RCC 7860 (cell line): ENCODE data around the gene RAD51.

ENCODE experiments used
- DNase-seq: peaks from one replicate; pipeline ENCODE4 v3.0.0-alpha.2; 2015; ENCODE audit warnings: low spot score
- FAIRE-seq: peaks from 2 replicates; lab custom pipeline; 2012; peaks lifted over from hg19 to GRCh38; lab: Jason Lieb, UNC

Gene RAD51

DNA sequence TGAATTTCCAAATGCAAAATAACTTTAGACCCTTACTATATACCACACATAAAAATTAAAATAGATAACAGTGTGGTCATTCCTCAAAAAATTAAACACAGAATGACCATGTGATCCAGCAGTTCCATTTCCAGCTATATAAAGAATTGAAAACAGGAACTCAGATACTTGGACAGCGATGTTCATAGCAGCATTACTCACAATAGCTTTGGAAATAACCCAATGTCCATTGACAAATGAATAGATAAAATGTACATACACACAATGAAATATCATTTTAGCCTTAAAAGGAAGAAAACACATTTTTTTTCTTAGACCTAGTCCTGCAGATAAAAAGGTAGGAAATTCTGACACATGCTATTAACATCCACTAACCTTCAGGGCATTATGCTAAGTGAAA, 26.7 kb downstream of the RAD51 start:
- DNase-seq (no peak), FAIRE-seq (no peak)

DNA sequence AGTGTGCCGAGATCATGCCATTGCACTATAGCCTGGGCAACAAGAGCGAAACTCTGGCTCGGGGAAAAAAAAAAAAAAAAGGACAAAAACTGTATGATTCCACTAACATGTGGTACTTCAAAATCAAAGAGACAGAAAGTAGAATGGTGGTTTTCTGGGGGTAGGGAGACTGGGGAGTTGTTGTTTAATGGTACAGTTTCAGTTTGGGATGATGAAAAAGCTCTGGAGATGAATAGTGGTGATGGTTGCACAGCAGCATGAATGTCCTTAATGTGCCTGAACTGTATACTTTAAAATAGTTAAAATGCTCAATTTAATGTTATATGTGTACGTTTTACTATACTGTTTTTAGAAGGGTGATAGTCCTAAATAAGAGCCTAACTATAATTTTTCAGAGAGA, 27.4 kb downstream of the RAD51 start:
- no peak for FAIRE-seq
- DNase-seq = no peak

DNA sequence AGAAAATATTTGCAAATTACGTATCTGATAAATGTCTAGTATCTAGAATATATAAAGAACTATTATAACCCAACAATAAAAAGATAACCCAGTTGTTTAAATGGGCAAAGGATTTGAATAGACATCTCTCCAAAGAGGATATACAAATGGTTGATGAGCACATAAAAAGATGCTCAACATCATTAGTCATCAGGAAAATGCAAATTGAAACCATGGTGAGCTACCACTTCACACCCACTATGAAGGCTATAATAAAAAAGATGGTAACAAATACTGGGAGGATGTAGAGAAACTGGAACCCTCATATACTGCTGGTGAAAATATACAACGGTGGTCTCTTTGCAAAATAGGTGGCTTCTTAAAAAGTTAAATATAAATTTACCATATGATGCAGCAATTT, 28.0 kb downstream of the RAD51 start:
- no peak for DNase-seq
- no peak for FAIRE-seq

DNA sequence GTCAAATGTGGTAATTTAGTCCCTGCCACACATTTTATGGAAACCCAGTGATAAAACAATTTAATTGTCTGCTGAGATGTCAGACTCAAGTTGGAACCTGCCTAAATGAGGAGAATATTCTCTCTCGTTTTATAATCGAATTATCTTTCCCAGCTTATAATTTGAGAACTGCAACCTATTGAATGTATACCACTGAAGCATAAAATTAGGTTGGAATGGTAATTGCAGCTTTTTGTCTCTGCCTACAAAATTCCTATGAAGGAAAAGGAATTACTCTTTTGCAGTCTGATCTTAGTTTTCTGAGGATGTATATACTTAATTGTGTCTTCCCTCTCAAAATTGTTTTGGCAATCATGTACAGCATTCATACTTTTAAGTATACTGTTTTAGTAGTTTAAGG, 28.9 kb downstream of the RAD51 start:
- no peak for DNase-seq
- no peak for FAIRE-seq

DNA sequence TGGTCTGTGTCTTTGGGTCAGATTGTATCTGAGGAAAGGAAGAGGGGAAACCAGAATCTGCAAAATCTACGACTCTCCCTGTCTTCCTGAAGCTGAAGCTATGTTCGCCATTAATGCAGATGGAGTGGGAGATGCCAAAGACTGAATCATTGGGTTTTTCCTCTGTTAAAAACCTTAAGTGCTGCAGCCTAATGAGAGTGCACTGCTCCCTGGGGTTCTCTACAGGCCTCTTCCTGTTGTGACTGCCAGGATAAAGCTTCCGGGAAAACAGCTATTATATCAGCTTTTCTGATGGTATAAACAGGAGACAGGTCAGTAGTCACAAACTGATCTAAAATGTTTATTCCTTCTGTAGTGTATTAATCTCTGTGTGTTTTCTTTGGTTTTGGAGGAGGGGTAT, 36.1 kb downstream of the RAD51 start:
- FAIRE-seq = no peak
- DNase-seq = no peak

DNA sequence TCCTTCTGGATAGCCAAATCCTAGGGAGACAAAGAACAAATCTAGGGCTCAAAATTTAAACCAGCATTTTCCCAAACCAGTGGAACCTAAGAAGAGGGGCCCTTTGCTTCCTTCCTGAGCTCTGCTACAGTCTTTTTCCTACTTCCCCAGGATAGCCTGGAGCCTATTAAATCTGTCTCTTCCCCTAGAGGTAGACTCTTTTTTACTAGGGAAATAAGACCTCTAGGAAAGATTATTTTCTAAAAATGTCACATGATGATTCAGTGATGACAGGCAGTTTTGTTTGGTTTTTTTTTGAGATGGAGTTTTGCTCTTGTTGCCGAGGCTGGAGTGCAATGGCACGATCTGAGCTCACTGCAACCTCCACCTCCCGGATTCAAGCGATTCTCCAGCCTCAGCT, 41.6 kb downstream of the RAD51 start:
- FAIRE-seq = no peak
- no peak for DNase-seq

DNA sequence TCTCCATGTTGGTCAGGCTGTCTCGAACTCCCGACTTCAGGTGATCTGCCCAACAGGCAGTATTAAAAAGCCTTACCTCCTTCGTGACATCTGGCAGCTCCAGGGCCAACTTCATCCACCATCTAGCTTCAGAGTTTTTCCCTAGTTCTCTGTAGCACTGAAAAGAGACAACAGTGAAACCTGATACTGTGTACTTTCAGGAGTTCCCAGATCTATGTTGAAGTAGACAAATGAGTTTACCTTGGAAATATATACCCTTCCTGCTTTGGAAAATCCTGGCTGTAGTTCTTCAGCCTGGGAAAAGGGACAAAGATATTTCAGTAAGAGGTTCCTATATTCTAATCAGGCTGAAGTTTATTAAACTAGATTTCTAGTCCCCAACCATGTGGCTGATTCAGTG, 42.1 kb downstream of the RAD51 start:
- FAIRE-seq (no peak), DNase-seq (no peak)

DNA sequence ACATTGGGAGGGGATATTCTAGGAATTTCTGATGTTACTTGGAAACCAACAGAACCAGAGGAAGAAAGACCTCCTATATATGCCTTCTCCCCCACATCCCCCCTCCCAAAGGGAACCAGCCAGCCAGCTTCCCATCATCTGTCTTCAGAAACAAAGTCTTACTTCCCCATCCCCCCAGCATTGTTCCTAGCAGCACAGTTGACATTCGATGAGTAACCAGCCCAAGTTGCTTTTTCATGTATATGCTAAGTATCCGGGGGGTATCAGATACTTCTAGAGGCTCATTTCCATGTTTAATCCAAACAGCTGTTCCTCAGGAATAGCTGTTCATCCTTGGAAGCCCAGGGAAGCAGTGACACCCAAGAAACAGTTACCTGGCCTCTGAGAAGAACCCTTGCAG, 44.1 kb downstream of the RAD51 start:
- DNase-seq (no peak), FAIRE-seq (no peak)

DNA sequence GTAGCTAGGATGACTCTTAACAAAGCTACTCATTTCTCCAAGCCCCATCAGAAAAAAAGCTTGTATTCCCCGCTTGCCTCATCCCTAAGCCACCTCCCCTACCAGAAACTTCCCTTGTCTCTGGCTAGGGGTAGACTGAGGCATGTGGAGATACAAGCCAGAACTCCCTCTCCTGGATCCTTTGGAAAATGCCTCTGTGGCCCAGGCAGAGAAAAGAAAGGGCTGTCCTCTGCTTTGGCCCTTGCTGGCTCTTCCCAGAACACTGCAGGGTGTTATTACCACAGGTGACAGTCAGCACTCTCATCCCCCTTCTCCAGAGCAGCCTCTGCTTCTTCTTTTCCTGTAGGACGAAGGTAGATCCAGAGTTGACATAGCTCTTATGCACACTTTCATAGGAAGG, 44.9 kb downstream of the RAD51 start:
- no peak for DNase-seq
- FAIRE-seq = no peak

DNA sequence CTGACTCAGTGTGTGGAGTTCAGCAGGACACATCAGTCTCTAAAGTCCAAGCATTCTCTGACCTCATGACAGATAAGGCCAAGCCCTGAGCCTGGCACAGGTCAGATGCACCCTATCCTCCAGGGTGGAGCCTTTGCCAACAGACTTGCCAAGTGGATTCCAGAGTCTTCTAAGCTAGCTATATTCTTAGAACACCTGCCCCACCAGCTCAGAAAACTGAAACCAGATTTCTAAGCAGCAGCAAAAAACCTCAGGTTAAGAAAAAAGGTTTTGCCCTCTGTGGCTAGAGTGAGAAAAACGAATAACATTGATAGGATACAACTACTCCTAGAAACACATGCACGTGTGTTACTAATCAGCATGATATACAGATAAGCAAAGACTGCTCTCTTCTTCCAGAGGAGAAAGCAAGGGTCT, 48.5 kb downstream of the RAD51 start:
- DNase-seq (no peak), FAIRE-seq (no peak)

DNA sequence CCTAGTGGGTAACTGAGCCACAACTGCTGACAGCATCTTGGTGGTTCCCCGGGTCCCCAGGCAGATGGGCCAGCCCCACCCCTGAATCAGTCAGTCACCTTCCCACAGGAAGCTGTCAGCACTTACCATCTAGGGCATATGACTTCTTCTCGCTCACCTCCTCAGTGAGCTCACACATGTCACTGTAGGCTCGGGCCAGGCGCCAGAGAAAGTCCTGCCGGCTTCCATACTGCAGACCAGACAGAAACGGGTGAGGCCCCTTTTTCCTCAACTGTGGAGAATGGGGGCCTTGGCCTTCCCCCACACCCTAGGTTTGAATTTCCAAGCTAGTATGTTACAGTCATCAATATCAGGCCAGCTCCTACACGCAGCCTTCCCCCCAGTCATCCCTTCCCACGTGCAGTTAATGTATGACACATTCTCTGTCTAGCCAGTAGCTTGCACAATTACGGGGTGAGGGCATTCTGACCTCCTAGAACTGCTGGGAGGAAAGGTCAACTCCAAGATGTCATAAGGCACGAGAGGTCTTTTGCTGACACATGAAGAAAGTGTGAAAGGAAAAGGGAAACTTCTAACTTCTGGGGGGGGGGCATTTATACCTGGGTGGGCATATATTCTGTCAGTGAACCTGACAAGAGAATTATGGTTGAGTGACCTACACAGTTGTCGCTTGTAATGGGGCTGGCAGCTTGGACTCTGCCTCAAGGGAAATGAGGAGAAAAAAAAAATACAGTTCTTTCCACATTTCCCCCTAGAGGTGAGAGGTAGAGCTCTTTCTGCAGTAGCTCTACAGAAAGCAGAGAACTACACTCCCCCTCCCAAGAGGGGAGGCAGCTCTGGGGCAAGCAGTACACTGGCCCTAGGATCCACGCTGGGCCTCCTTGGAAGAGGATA, 49.2 kb downstream of the RAD51 start:
- peak; percentile 74 for DNase-seq
- FAIRE-seq = no peak

DNA sequence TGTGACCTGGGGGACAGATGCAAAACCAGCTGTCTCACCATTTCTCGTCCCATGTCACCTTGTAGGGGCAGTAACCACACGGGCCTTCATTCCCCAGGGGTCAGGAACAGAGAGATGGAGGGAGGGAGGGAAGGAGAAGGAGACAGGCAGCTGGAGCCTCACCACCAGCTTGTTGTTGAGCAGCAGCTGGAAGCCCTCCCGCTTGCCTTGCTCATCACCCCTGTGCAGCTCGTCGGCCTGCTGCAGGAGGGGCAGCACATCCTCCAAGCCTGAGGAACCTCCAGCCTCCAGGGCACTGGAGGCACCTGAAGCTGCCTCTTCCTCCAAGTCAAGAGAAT, 49.8 kb downstream of the RAD51 start:
- DNase-seq (no peak), FAIRE-seq (no peak)

DNA sequence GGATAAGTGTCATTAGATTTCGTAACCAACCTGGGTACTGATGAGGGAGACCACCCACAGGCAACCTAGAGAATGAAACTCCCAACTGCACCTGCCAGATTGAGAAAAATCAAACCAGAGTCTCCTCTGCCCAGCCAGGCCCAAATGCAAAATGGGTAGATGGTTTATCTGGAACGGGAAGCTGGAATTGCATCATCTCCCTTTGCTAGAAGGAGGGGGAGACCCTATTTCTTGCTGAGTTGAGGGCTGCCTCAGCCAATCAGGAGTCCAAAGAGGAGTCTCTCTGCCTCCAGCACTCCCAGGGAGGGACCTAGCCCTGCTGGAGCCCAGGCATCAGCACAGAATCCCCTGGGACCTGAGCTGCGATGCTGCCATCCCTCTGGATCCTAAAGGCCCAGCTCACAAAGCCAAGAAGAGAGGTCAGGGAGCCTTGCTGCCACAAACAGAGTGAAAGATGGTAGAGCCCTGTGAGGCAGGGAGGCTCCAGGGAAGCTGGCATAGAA, 52.0 kb downstream of the RAD51 start:
- FAIRE-seq = no peak

DNA sequence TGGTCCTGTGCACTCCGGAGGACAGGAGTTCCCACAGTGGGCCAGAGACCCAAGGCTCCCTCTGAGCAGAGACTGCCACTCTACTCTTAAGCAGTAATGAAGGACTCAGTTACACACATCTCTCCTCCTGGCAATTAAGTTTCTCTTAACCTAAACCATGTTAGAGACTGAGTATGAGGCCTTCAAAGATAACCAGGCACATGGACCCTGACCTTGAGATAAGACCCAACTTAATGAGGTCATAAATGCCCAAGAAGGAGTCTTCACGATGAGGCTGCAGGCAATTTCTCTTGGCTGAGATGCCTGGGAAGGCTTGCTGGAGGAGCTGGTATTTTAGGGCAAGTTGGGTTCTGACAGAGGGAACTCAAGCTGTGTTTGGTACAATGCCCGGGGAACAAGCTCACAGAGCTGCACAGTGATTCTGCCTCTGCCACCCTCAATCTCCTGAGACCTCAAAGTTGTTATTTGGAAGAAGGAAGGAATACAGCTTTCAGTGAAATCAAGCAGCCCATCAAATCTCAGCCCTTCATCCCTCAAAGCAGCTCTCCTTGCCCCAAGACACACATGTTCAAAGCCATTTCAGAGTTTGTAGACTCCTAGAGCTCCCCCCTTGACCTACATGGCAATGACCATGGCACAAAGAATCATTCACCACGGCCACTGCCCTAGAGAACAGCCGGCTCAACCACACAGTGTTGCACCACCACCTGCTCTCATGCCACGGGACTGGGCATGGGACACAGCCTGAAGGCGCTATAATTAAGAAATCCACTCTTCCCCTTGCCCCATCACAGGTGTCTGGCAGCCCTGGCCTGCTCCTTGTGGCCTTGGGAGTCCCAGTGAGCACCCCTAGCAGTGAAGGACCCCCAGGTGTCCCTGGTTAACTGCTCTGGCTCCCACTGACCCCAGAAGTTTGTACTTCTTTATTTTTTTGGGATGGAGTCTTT, 53.0 kb downstream of the RAD51 start:
- FAIRE-seq = no peak

More for the DNA sequence above, 52.0 kb downstream of the RAD51 start:
- DNase-seq = no peak

DNA sequence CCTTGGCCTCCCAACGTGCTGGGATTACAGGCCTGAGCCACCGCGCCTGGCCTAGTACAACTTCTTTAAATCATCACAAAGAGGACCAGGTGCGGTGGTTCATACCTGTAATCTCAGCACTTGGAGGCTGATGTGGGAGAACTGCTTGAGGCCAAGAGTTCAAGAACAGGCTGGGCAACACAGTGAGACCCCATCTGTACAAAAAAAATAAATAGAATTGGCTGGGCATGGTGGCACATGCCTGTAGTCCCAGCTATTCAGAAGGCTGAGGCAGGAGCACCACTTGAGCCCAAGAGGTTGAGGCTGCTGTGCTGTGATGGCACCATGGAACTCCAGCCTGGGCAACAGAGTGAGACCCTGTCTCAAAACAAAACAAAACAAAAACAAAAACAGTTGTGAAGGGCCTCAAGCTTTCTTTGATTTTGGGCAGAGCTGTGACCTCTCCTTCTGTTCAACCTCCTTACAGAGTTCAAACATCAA, 54.2 kb downstream of the RAD51 start:
- DNase-seq = no peak
- FAIRE-seq = no peak

More for the DNA sequence above, 53.0 kb downstream of the RAD51 start:
- DNase-seq = no peak

DNA sequence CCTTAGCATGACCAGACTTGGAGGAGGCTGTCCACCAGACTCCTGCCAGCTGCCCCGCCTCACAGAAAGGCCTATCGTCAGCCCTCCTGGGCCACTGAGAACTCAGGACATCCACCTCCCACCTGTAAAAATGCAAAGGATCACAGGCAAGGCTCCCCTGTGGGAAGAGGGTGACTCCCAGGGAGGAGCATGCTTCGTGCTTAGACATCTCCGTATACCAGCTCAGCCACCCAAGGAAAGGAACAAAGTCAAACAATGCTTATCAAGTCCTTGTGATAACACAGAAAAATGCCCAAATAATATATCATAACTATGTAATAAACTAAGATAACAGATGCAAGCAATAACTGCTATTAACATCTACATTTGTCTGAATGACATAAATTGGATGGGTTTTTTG, 55.9 kb downstream of the RAD51 start:
- no peak for FAIRE-seq
- DNase-seq = no peak

DNA sequence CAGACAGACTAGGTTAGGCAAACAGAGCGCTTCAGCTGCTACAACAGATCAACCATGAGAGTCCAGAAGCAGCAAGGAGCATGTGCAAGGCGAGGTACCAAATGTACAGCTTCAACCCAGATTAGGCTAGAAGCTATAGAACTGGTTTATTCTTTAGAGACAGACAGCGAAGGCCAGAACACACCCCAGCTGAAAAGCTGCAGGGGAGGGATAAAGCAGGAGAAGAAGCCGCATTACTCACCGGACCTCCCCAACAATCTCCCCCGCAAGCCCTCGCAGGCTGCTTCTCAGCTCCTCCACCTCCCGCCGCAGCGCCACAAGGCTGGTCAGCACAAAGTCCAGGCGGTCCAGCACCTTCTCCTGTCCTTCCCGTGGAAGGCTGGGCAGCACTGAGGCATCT, 56.8 kb downstream of the RAD51 start:
- no peak for DNase-seq

DNA sequence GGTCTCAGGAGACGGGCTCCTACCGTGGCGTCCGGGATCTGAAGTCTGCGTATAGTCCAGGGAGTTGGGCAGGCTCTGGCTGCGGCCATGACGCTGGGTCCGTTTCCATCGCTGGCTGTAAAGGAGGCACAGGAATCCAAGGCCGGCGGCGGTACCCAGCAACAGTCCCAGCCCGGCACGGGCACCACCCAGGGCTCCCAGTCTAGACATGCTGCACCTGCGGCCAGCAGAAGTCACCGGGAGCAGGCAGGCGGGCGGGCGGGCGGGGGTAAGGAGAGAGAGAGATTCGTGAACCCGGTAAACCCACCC, 59.6 kb downstream of the RAD51 start:
- no peak for DNase-seq
- no peak for FAIRE-seq

More for the DNA sequence above, 56.8 kb downstream of the RAD51 start:
- FAIRE-seq = no peak

DNA sequence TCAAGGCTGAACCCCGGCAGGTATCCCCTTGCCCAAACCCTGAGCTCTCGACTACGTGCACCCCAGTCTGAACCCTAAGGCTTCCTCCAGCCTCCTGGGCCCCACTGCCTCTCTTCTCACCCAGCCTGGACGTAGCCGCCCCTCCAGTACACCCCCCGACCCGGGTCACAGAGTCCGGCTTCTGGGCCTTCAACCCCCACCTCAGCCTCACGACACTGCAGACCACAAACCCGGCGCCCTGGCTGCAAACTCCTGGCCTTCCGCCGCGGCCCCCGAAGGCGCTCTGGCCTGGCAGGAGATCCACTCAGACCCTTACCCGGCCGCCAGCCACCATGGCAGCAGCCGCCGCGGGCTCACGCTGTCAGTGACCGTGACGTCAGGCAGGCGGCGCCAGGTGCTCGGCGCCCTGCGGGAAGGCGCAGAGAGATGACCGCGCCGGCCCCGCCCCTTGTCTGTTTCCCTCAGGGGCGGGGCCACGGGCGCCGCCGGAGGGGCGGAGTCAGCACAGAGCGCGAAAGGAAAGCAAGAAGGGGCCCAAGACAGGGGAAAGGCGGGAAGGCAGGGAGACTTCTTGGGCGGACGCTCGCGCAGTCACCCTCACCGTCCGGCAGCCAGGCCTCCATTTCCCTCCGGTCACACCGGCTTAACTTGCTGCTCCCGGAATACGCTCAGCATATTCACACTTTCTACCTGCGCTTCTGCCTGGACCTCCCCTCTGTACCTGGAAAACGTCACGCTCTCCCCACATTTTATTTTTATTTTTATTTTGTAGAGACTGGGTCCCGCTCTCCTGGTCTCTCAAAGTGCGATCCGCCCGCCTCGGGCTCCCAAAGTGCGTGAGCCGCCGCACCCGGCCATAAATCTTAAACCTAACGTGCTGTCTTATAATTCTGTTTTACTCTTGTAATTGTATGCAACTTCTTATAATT, 60.2 kb downstream of the RAD51 start, which contains the start of gene RMDN3:
TSS of gene RMDN3 (minus strand) at position 372 of the 929 bp plus-strand sequence. CDS start 471 bp downstream, outside the sequence.
- peak; percentile 81 for DNase-seq
- no peak for FAIRE-seq

DNA sequence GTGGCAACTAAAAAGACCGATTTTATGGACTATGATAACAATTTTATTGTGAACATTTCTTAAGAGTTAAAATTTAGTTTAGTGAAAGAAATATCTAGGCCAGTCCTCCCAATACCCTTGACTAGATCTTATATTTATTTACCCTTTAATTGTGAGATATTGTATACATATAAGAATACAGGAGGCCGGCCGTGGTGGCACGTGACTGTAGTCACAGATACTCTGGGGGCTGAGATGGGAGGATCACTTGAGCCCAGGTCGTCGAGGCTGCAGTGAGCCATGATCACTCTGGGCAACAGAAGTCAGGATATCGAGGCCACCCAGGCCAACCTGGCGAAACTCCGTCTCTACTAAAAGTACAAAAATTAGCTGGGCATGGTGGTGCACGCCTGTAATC, 60.8 kb downstream of the RAD51 start:
- FAIRE-seq (no peak), DNase-seq (no peak)
